ENCODE measurements around the gene CHST5.
"Not testable (repeated sequence)": the region's sequence is repeated elsewhere in the genome, so short reads cannot be mapped to it uniquely, and the experiment has no call there.

The CHST5 gene

DNA sequence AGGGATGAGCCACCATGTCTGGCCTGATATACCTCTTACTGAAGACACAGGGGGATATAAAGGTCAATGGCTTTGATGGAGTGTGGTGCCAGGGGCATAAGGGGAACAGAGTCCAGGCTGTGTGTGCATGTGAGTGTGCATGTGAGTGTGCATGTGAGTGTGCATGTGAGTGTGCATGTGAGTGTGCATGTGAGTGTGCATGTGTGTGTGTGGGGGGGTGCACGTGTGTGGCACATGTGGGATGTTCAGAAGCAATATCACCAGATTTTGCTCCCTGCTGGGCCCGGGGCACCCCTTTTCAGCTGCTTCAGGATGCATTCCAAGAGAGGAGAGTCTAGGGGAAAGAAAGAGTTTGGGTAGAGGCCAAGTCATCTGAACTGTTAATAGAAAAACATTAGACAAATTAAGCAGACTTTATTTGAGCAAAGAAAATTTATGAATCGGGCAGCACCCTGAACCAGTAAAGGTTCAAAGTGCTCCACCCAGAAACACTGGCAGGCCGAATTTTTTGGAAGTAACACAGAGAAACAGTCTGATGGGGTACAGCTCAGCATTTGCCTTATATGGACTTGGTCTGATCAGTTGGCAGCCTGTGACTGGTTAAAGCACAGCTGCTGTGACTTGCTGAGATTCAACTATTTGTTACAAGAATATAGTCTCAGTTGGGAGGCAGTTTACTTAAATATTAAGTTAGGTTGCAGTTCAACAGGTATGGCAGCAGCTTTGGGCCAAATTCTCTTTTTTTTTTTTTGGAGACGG is 9.7 kb downstream of the CHST5 start:
- Histone ChIP-seq H3K9ac (ENCODE audit: low read length) (no peak overlapping the region), H3K27me3 (ENCODE audit: control insufficient read depth, insufficient read depth, low read length) (no peaks in the 10 kb centered on the region), H3K4me1 (ENCODE audit: control insufficient read depth, insufficient read depth, low read length) (no peaks in the 10 kb centered on the region), H3K36me3 (ENCODE audit: control insufficient read depth, insufficient read depth, low read length) (no peaks in the 10 kb centered on the region), H3K4me3 (ENCODE audit: low read length) (no peak overlapping the region), H3K27ac (ENCODE audit: low read depth, low read length) (no peak overlapping the region)

DNA sequence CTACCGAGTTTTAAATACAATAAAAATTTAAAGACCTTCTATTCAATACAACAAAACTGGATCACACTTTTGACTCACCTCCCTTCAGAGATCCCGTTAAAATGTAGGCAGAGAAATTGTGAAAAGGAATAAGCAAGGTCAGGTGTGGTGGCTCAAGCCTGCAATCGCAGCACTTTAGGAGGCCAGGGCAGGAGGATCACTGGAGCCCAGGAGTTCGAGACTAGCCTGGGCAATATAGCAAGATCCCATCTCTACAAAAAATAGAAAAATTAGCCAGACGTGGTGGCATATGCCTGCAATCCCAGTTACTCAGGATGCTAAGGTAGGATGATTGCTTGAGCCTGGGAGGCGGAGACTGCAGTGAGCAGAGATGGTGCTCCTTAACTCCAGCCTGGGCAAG is 16.7 kb downstream of the CHST5 start:
- H3K27me3 ChIP-seq (ENCODE audit: control insufficient read depth, insufficient read depth, low read length), result no peaks in the 10 kb centered on the region
- no peak overlapping the region for H3K9ac ChIP-seq (ENCODE audit: low read length)
- H3K4me3 ChIP-seq (ENCODE audit: low read length), result no peak overlapping the region
- H3K4me1 ChIP-seq (ENCODE audit: control insufficient read depth, insufficient read depth, low read length), result no peaks in the 10 kb centered on the region
- H3K27ac ChIP-seq (ENCODE audit: low read depth, low read length), result no peak overlapping the region
- H3K36me3 ChIP-seq (ENCODE audit: control insufficient read depth, insufficient read depth, low read length), result no peaks in the 10 kb centered on the region

DNA sequence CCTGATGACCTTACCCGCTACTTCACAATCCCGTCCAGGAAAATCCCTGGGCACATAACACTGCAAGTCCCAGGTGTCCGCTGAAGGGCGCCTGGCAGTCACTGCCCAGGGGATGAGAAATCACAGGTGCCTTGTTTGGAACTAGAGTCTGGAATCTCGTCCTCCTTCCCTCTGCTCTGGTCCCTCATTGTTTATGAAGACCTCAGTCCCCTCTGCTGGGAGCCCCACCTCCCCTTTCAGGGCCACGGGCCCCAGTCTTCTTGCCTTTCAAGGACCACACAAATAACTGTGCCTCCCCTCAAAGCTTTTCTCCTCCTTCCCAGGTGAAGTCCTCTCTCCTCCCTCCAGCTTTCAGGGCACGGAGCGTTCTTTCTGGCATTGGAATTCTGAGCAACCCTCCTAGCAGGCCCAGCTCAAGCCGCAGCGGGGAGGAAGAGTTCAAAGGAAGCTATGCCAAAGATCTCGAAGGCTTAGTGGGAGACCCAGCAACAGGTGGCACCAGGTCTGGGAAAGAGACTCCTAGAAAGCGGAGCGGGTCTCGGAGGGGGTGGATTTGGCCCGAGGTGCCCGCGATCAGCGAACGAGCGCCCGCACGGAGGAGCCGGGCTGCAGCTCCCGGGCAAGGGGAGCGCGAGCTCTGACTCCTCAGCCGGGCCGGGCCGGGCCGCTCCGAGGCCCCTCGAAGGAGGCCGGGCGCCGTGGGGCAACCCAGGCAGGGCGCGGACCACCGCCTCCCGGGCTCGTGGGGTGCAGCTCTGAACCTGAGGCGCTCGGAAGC is 19.5 kb downstream of the CHST5 start:
- peak overlapping the region; percentile 91 for H3K27ac ChIP-seq (ENCODE audit: low read depth, low read length)
- not testable (repeated sequence) for H3K27me3 ChIP-seq (ENCODE audit: control insufficient read depth, insufficient read depth, low read length); H3K36me3 ChIP-seq (ENCODE audit: control insufficient read depth, insufficient read depth, low read length); H3K4me1 ChIP-seq (ENCODE audit: control insufficient read depth, insufficient read depth, low read length)
- H3K4me3 ChIP-seq (ENCODE audit: low read length), result peak overlapping the region; percentile 72
- H3K9ac ChIP-seq (ENCODE audit: low read length), result peak overlapping the region; percentile 76

DNA sequence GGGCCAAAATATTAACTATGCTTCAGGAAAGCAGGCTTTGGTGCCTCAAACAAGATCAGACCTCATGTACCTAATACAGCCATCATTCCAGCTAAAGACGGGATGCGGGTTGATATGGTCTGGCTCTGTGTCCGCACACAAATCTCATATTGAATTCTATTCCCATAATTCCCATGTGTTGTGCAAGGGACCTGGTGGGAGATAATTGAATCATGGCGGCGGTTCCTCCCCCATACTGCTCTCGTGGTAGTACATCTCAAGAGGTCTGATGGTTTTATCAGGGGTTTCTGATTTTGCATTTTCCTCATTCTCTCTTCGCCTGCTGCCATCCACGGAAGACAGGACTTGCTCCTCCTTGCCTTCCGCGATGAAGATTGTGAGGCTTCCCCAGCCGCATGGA is 21.6 kb downstream of the CHST5 start:
- H3K27ac ChIP-seq (ENCODE audit: low read depth, low read length), result no peak overlapping the region
- no peaks in the 10 kb centered on the region for H3K27me3 ChIP-seq (ENCODE audit: control insufficient read depth, insufficient read depth, low read length)
- peaks cover 4% of the 10 kb centered on the region for H3K36me3 ChIP-seq (ENCODE audit: control insufficient read depth, insufficient read depth, low read length)
- H3K4me1 ChIP-seq (ENCODE audit: control insufficient read depth, insufficient read depth, low read length), result no peaks in the 10 kb centered on the region
- H3K9ac ChIP-seq (ENCODE audit: low read length), result no peak overlapping the region
- no peak overlapping the region for H3K4me3 ChIP-seq (ENCODE audit: low read length)

DNA sequence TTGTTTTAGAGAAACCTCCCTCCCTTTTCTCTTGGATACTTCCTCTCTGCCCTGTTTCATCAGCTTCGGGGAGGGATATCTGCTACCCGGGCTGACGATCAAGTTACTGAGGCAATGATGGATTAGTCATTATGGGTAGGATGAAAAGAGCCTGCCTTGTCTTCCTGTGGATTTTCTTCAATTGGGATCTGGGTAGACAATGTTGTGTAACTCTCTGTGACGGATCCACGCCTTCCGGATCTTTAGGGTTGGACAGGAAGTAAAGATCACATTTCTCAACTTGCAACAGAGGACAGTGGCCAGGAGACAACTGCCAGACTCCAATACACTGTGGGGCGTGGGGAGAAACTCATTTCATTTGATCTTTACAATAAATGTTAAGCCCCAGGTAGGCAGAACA is 29.3 kb downstream of the CHST5 start:
- no peak overlapping the region for H3K9ac ChIP-seq (ENCODE audit: low read length)
- H3K4me3 ChIP-seq (ENCODE audit: low read length), result no peak overlapping the region
- H3K27ac ChIP-seq (ENCODE audit: low read depth, low read length), result no peak overlapping the region
- H3K27me3 ChIP-seq (ENCODE audit: control insufficient read depth, insufficient read depth, low read length), result no peaks in the 10 kb centered on the region
- H3K36me3 ChIP-seq (ENCODE audit: control insufficient read depth, insufficient read depth, low read length), result no peaks in the 10 kb centered on the region
- peaks cover 3% of the 10 kb centered on the region for H3K4me1 ChIP-seq (ENCODE audit: control insufficient read depth, insufficient read depth, low read length)

DNA sequence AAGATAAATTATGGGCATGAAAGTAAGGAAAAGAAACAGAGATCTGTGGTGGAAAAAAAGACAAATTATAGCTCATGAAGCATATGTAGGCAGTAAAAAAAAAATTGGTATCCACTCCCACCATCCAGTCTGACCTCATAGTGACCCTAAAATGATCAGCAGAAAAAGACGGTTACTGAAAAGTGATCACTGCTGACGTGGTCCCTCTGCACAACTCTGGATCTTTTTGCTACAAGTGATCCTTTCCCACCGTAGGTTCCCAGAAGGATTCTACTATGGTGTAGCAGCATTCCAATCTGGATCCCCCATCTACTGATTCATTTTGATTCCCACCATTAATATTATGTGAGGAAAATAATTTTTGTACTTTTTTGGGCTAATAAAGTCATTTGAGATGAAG is 29.8 kb downstream of the CHST5 start:
- Histone ChIP-seq H3K4me3 (ENCODE audit: low read length) (no peak overlapping the region), H3K27ac (ENCODE audit: low read depth, low read length) (no peak overlapping the region), H3K27me3 (ENCODE audit: control insufficient read depth, insufficient read depth, low read length) (no peaks in the 10 kb centered on the region), H3K36me3 (ENCODE audit: control insufficient read depth, insufficient read depth, low read length) (no peaks in the 10 kb centered on the region), H3K4me1 (ENCODE audit: control insufficient read depth, insufficient read depth, low read length) (peaks cover 3% of the 10 kb centered on the region), H3K9ac (ENCODE audit: low read length) (no peak overlapping the region)

DNA sequence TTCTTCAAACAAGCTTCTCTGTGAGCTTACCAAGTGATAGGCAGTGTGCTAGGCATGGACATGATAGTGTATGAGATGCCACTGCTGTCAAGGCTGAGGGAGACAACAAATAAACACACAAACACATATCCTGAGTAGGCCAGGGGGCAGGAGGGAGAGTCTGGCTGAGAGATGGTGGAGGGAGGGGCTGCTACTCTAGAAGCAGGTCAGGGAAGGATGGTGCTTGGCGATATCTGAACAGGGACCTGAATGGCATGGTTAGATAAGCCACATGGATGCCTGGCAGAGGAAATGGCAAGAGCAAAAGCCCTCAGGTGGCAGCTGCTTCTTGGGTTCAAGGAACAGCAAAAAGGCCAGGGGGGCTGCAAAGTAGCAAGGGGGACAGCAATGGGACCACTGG is 32.1 kb downstream of the CHST5 start:
- Histone ChIP-seq H3K4me3 (ENCODE audit: low read length) (no peak overlapping the region), H3K9ac (ENCODE audit: low read length) (no peak overlapping the region), H3K27me3 (ENCODE audit: control insufficient read depth, insufficient read depth, low read length) (no peaks in the 10 kb centered on the region), H3K36me3 (ENCODE audit: control insufficient read depth, insufficient read depth, low read length) (no peaks in the 10 kb centered on the region), H3K27ac (ENCODE audit: low read depth, low read length) (no peak overlapping the region), H3K4me1 (ENCODE audit: control insufficient read depth, insufficient read depth, low read length) (peaks cover 3% of the 10 kb centered on the region)

DNA sequence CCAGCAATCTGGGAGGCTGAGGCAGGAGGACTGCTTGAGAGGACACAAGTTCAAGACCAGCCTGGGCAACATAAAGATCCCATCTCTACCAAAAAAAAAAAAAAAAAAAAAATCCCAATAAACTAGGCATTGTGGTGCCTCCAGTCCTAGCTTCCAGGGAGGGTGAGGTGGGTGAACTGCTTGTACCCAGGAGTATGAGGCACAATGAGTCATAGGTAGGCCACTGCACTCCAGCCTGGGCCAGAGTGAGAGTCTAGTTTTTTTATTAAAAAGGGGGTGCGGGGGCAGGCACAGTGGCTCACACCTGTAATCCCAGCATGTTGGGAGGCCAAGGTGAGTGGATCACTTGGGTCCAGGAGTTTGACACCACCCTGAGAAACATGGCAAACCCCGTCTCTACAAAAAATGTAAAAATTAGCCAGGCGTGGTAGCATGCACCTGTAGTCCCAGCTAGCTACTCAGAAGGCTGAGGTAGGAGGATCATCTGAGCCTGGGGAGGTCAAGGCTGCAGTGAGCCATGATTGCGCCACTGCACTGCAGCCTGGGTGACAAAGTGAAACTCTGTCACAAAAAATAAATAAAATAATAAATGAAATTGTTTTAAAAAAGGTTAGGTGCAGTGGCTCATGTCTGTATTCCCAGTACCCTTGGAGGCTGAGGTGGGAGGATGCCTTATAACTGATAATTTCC is 32.8 kb downstream of the CHST5 start:
- H3K36me3 ChIP-seq (ENCODE audit: control insufficient read depth, insufficient read depth, low read length), result no peaks in the 10 kb centered on the region

DNA sequence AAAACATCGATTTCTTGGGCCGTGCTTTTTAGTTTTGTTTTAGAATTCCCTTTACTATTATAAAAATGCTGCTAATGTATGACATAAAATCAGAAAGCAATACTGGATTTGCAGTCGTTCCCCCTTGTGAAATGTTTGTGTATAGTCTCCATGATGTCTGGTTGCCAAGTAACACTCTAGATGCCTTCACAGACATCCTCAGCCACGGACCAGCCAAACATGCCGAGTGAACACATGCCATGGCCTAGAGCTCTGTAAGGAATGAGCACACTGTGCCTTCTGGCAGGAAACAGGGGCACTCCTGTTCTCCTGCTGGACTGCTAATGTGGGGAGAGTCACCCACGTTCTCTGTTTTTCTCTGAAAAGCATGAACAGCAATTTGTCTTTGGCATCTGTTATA is 34.1 kb downstream of the CHST5 start:
- not testable (repeated sequence) for H3K9ac ChIP-seq (ENCODE audit: low read length); H3K36me3 ChIP-seq (ENCODE audit: control insufficient read depth, insufficient read depth, low read length); H3K27ac ChIP-seq (ENCODE audit: low read depth, low read length); H3K27me3 ChIP-seq (ENCODE audit: control insufficient read depth, insufficient read depth, low read length); H3K4me3 ChIP-seq (ENCODE audit: low read length); H3K4me1 ChIP-seq (ENCODE audit: control insufficient read depth, insufficient read depth, low read length)

More for the DNA sequence above, 32.8 kb downstream of the CHST5 start:
- H3K27ac ChIP-seq (ENCODE audit: low read depth, low read length), result no peak overlapping the region
- H3K27me3 ChIP-seq (ENCODE audit: control insufficient read depth, insufficient read depth, low read length), result no peaks in the 10 kb centered on the region
- H3K9ac ChIP-seq (ENCODE audit: low read length), result no peak overlapping the region
- H3K4me1 ChIP-seq (ENCODE audit: control insufficient read depth, insufficient read depth, low read length), result peaks cover 3% of the 10 kb centered on the region
- no peak overlapping the region for H3K4me3 ChIP-seq (ENCODE audit: low read length)

DNA sequence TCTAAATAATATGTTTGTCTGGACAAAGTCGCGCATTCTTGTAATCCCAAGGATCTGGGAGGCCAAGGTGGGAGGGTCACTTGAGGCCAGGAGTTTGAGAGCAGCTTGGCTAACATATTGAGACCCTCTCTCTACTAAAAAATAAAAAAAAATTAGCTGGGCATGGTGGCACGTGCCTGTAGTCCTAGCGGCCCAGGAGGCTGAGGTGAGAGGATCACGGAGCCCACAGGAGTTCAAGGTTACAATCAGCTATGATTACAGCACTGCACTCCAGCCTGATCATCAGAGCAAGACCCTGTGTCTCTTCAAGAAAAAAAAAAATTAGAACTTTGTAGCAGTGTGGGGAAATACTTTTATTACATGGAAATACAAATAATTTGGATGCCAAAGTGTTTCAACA is 34.5 kb downstream of the CHST5 start:
- Histone ChIP-seq H3K9ac (ENCODE audit: low read length) (no peak overlapping the region), H3K27ac (ENCODE audit: low read depth, low read length) (no peak overlapping the region), H3K27me3 (ENCODE audit: control insufficient read depth, insufficient read depth, low read length) (no peaks in the 10 kb centered on the region), H3K4me3 (ENCODE audit: low read length) (no peak overlapping the region), H3K36me3 (ENCODE audit: control insufficient read depth, insufficient read depth, low read length) (no peaks in the 10 kb centered on the region), H3K4me1 (ENCODE audit: control insufficient read depth, insufficient read depth, low read length) (peaks cover 3% of the 10 kb centered on the region)

DNA sequence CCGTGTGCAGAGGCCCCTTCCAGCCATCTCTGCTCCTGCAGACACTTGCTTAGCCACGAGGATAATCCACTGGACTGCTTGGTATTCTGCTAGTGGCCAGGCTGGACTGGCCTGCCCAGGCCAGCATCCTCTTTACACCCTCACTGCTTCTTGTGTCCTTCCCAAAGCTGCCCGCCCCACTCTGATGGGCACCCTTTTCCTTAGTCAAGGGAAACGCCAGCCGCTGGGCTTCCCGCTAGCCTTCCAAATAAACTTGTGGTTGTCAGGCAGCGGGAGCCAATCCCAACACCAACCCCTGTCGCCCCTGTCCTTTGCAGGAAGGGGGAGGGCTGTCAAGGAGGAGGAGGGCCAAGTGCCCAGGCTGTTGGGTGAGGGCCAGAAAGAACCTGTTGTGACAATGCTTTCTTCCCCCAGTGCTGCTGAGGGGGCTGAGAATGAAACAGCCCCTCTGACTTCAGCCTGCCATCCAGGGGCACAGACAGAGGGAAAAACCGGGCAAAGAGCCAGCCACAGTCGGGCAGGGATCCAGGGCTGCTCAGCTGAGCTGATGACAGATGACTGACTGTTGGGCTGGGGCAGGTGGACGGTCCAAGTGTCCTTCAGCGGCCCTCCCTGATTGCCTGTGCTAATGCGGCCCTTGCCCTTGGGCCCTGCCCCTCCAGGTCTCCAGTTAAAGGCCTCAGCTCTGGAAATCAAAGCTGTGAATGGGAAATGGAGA is 37.1 kb downstream of the CHST5 start:
- not testable (repeated sequence) for H3K4me3 ChIP-seq (ENCODE audit: low read length); H3K4me1 ChIP-seq (ENCODE audit: control insufficient read depth, insufficient read depth, low read length); H3K36me3 ChIP-seq (ENCODE audit: control insufficient read depth, insufficient read depth, low read length); H3K9ac ChIP-seq (ENCODE audit: low read length); H3K27me3 ChIP-seq (ENCODE audit: control insufficient read depth, insufficient read depth, low read length); H3K27ac ChIP-seq (ENCODE audit: low read depth, low read length)

DNA sequence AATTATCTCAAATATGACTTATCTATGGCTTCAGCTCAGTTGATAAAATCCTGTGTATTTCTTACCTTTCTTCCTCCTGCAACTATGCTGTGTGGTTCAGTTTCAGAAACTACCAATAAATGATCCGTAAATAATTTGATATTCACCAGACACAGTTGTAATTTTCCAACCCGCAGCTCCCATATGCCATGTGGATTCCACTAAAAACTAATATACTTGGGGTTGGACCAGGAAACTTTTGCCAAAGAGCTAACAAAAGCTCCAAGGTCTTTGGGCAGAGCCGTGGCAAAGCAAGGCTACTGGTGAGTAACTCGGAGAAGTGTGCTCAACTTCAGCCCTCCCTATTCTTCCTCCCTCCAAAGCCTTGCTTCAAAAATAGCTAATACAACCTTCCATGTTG is 38.4 kb downstream of the CHST5 start:
- Histone ChIP-seq H3K36me3 (ENCODE audit: control insufficient read depth, insufficient read depth, low read length) (no peaks in the 10 kb centered on the region), H3K4me1 (ENCODE audit: control insufficient read depth, insufficient read depth, low read length) (peaks cover 3% of the 10 kb centered on the region), H3K27me3 (ENCODE audit: control insufficient read depth, insufficient read depth, low read length) (peaks cover 1% of the 10 kb centered on the region), H3K27ac (ENCODE audit: low read depth, low read length) (no peak overlapping the region), H3K9ac (ENCODE audit: low read length) (no peak overlapping the region), H3K4me3 (ENCODE audit: low read length) (no peak overlapping the region)
